Keratinocyte (primary cell): Measurements from ENCODE around the gene CNPY1. TPM values are rescaled to one million over a fixed set of nuclear protein-coding genes. Genes with fewer than 3 reads are reported as not detected.

Experiments used
- DNase-seq: peaks from one replicate; pipeline ENCODE4 v3.0.0-alpha.2; 2011; ENCODE audit warnings: low read depth, missing footprints, low spot score
- FAIRE-seq: peaks from 2 replicates; lab custom pipeline; 2011; peaks lifted over from hg19 to GRCh38; lab: Jason Lieb, UNC
- H2AFZ ChIP-seq: 2 replicates; pipeline ENCODE4 v1.6.0; 2012; ENCODE audit warnings: low read length, control low read depth, inconsistent platforms; ENCODE audit not compliant: control insufficient read depth
- H3K27ac ChIP-seq: 2 replicates; pipeline ENCODE4 v1.5.1; 2011; ENCODE audit warnings: low read length; ENCODE audit not compliant: control insufficient read depth, insufficient read depth
- H3K27me3 ChIP-seq: 3 replicates; pipeline ENCODE4 v1.6.0; 2011; ENCODE audit warnings: low read length; ENCODE audit not compliant: control insufficient read depth, insufficient read depth; ENCODE audit errors: extremely low read depth
- H3K36me3 ChIP-seq, 2 experiments: 2 replicates in 1 of 2; 3 replicates in 1 of 2; pipeline ENCODE4 v1.5.1; 2011; ENCODE audit warnings: low read length in 2 of 2, mild to moderate bottlenecking in 1 of 2; ENCODE audit not compliant: control insufficient read depth in 2 of 2, insufficient read depth in 2 of 2; ENCODE audit errors: extremely low read depth in 1 of 2
- H3K4me1 ChIP-seq: 3 replicates; pipeline ENCODE4 v1.5.1; 2011; ENCODE audit warnings: low read length; ENCODE audit not compliant: control insufficient read depth, insufficient read depth; ENCODE audit errors: extremely low read depth
- H3K4me2 ChIP-seq: 3 replicates; pipeline ENCODE4 v1.6.0; 2011; ENCODE audit warnings: low read depth, low read length; ENCODE audit not compliant: control insufficient read depth, insufficient read depth; ENCODE audit errors: extremely low read depth
- H3K4me3 ChIP-seq, 3 experiments: fragments of 200-600 bp in 1 of 3; sonication (generic) in 1 of 3; 2 replicates in 2 of 3; 3 replicates in 1 of 3; pipeline ENCODE4 v1.5.1; 2011 to 2016; ENCODE audit warnings: low read length in 3 of 3, mild to moderate bottlenecking in 3 of 3, control low read depth in 2 of 3, inconsistent platforms in 1 of 3, low read depth in 1 of 3, mixed read lengths in 1 of 3, mixed run types in 1 of 3, moderate library complexity in 1 of 3; ENCODE audit not compliant: control insufficient read depth in 2 of 3, insufficient read depth in 2 of 3; ENCODE audit errors: extremely low read depth in 1 of 3
- H3K79me2 ChIP-seq: 2 replicates; pipeline ENCODE4 v1.6.0; 2012; ENCODE audit warnings: low read length; ENCODE audit not compliant: control insufficient read depth, insufficient read depth
- H3K9ac ChIP-seq: 3 replicates; pipeline ENCODE4 v1.6.0; 2011; ENCODE audit warnings: low read length; ENCODE audit not compliant: control insufficient read depth, insufficient read depth; ENCODE audit errors: extremely low read depth
- H3K9me1 ChIP-seq: 3 replicates; pipeline ENCODE4 v1.6.0; 2011; ENCODE audit warnings: low read length; ENCODE audit not compliant: control insufficient read depth, insufficient read depth; ENCODE audit errors: extremely low read depth
- H3K9me3 ChIP-seq: 2 replicates; pipeline ENCODE4 v1.5.1; 2012; ENCODE audit warnings: low read depth, low read length; ENCODE audit not compliant: control insufficient read depth
- H4K20me1 ChIP-seq: 3 replicates; pipeline ENCODE4 v1.6.0; 2011; ENCODE audit warnings: low read length; ENCODE audit not compliant: control insufficient read depth, insufficient read depth; ENCODE audit errors: extremely low read depth
- CTCF ChIP-seq, 3 experiments: IDR thresholded peaks in 1 of 3; conservative IDR thresholded peaks in 1 of 3; optimal IDR thresholded peaks in 1 of 3; 2 replicates in 2 of 3; 3 replicates in 1 of 3; pipeline versions ENCODE3 to v1.5.1; 2011; ENCODE audit warnings: low read length in 3 of 3, mild to moderate bottlenecking in 3 of 3, moderate library complexity in 2 of 3, control low read depth in 1 of 3, inconsistent platforms in 1 of 3; ENCODE audit not compliant: insufficient read depth in 2 of 3; ENCODE audit errors: extremely low read depth in 1 of 3
- EZH2 ChIP-seq: IDR thresholded peaks from one replicate; pipeline ENCODE4 v1.6.1; 2012; ENCODE audit warnings: inconsistent platforms, mild to moderate bottlenecking, low read length, moderate library complexity
- dilution Hi-C: fragments of 300-500 bp; cut with MboI; formaldehyde crosslinking; loops from one replicate; pipeline ENCODE4 v1.7.0; 2020; ENCODE audit warnings: low sequenced_read_pairs; ENCODE audit not compliant: extremely low pct_ligation_motif_present
- polyA plus RNA-seq, 5 experiments: library from polyadenylated mRNA; depleted of rRNA in 3 of 5; stranded (reverse) in 3 of 5; stranded (forward) in 1 of 5; unstranded in 1 of 5; fragments of >200 nt; gene quantifications; 1 replicate in 1 of 5; 2 replicates in 3 of 5; 3 replicates in 1 of 5; pipeline versions ENCODE4 v1.2.1 to v1.2.3, GENCODE V29; 2011 to 2012; ENCODE audit warnings: missing spikeins in 2 of 5, low read depth in 1 of 5, low replicate concordance in 1 of 5

The CNPY1 gene
- polyA plus RNA-seq, 1 donor (not counting 4 experiments of a cell fraction or from before 2014, with no cell fraction given): not detected

- DNase-seq (no peak), FAIRE-seq (no peak)
- Histone ChIP-seq H3K27me3 (peaks cover 100% of the 10 kb centered on the region), H3K36me3 (no peaks in the 10 kb centered on the region), H3K4me3 (no peak overlapping the region), H2AFZ (no peak overlapping the region), H3K9ac (no peak overlapping the region), H3K27ac (no peak overlapping the region), H4K20me1 (no peaks in the 10 kb centered on the region), H3K79me2 (no peaks in the 10 kb centered on the region), H3K4me1 (no peaks in the 10 kb centered on the region), H3K9me1 (no peaks in the 10 kb centered on the region), H3K9me3 (no peaks in the 10 kb centered on the region), H3K4me2 (no peak overlapping the region)
- dilution Hi-C loops: no loop called here
- no peak for TF ChIP-seq EZH2
- TF ChIP-seq CTCF (optimal IDR thresholded peaks at IDR 0.05 in 1 of 3, IDR thresholded peaks at IDR 0.05 in 1 of 3, conservative IDR thresholded peaks at IDR 0.05 in 1 of 3; ENCODE audit: extremely low read depth in 1 of 3, insufficient read depth in 2 of 3, low read length in 3 of 3): no peak
Measured at GRCh38 chr7:155464183-155464582, 82.2 kb downstream of the CNPY1 start.

- FAIRE-seq (no peak), DNase-seq (no peak)
- no peaks in the 10 kb centered on the region for H3K9me1 ChIP-seq
- H3K79me2 ChIP-seq: no peaks in the 10 kb centered on the region
- peaks cover 100% of the 10 kb centered on the region for H3K27me3 ChIP-seq
- no peaks in the 10 kb centered on the region for H3K36me3 ChIP-seq
- H4K20me1 ChIP-seq: no peaks in the 10 kb centered on the region
- H3K9ac ChIP-seq: no peak overlapping the region
- H3K4me1 ChIP-seq: no peaks in the 10 kb centered on the region
- H3K4me3 ChIP-seq: no peak overlapping the region
- dilution Hi-C loops: no loop called here
- H3K9me3 ChIP-seq: no peaks in the 10 kb centered on the region
- no peak overlapping the region for H3K27ac ChIP-seq
- no peak overlapping the region for H3K4me2 ChIP-seq
- no peak overlapping the region for H2AFZ ChIP-seq
- TF ChIP-seq CTCF (optimal IDR thresholded peaks at IDR 0.05 in 1 of 3, IDR thresholded peaks at IDR 0.05 in 1 of 3, conservative IDR thresholded peaks at IDR 0.05 in 1 of 3; ENCODE audit: extremely low read depth in 1 of 3, insufficient read depth in 2 of 3, low read length in 3 of 3): no peak
- TF ChIP-seq EZH2: peak; percentile 44
Measured at GRCh38 chr7:155463114-155463811, 83.1 kb downstream of the CNPY1 start.
